Spleen (tissue), 13 donors: ENCODE measurements around the gene GYPE. TPM values are rescaled to one million over a fixed set of nuclear protein-coding genes. Genes with fewer than 3 reads are reported as not detected.
"Not testable (repeated sequence)": the region's sequence is repeated elsewhere in the genome, so short reads cannot be mapped to it uniquely, and the experiment has no call there.

Source experiments
- DNase-seq: peaks from one replicate; pipeline ENCODE4 v3.0.0-alpha.2; 2020
- H3K27ac ChIP-seq, 8 donors: fragments of 200-600 bp; sonication (generic) in 7 of 8; 1 replicate in 4 of 8; 2 replicates in 4 of 8; pipeline versions ENCODE4 v1.5.0 to v1.8.0; 2016 to 2021; ENCODE audit warnings: inconsistent platforms in 4 of 8, mild to moderate bottlenecking in 4 of 8, moderate library complexity in 1 of 8
- H3K27me3 ChIP-seq, 7 donors: fragments of 200-600 bp; sonication (generic) in 6 of 7; replicated peaks in 1 of 7; 1 replicate in 4 of 7; 2 replicates in 3 of 7; pipeline versions ENCODE4 v1.5.0 to v1.8.0; 2016 to 2021; ENCODE audit warnings: inconsistent platforms in 3 of 7, mild to moderate bottlenecking in 1 of 7
- H3K36me3 ChIP-seq, 6 donors: fragments of 200-600 bp; sonication (generic) in 5 of 6; 1 replicate in 4 of 6; 2 replicates in 2 of 6; pipeline versions ENCODE4 v1.5.0 to v1.8.0; 2016 to 2021; ENCODE audit warnings: inconsistent platforms in 2 of 6
- H3K4me1 ChIP-seq, 6 donors: fragments of 200-600 bp; sonication (generic) in 5 of 6; 1 replicate in 3 of 6; 2 replicates in 3 of 6; pipeline versions ENCODE4 v1.5.0 to v1.8.0; 2016 to 2021; ENCODE audit warnings: inconsistent platforms in 3 of 6
- H3K4me3 ChIP-seq, 8 donors: fragments of 200-600 bp; sonication (generic) in 7 of 8; 1 replicate in 4 of 8; 2 replicates in 4 of 8; pipeline versions ENCODE4 v1.5.0 to v1.8.0; 2016 to 2021; ENCODE audit warnings: inconsistent platforms in 4 of 8, mild to moderate bottlenecking in 4 of 8, moderate library complexity in 2 of 8
- H3K9me3 ChIP-seq, 8 donors: fragments of 200-600 bp; sonication (generic) in 7 of 8; 1 replicate in 4 of 8; 2 replicates in 4 of 8; pipeline versions ENCODE4 v1.5.0 to v1.8.0; 2016 to 2021; ENCODE audit warnings: inconsistent platforms in 4 of 8
- POLR2A ChIP-seq, 3 donors: fragments of 450-650 bp; IDR thresholded peaks; one replicate each; pipeline ENCODE4 v1.5.1; 2017; ENCODE audit warnings: antibody characterized with exemption in 3 of 3, mild to moderate bottlenecking in 1 of 3
- POLR2AphosphoS5 ChIP-seq, 3 donors: sonication (generic); formaldehyde crosslinking; IDR thresholded peaks; one replicate each; pipeline ENCODE4 v1.5.1; 2017; ENCODE audit warnings: antibody characterized with exemption in 3 of 3
- WGBS, 5 donors: extraction: QIAGEN DNeasy Blood & Tissue Kit in 3 of 5; methylation state at CpG; one replicate each; pipeline versions ENCODE4 v1.1.5 to v1.1.7; 2013 to 2018; 5-methylcytosine and 5-hydroxymethylcytosine counted together
- intact Hi-C: fragments of 100-400 bp; cut with DNase I; formaldehyde crosslinking; loops from one replicate; pipeline ENCODE4 v1.15.0; 2023; ENCODE audit warnings: low total_unique reads
- long read RNA-seq, 2 donors: transcript quantifications; one replicate each; lab custom pipeline, GENCODE V29; 2026
- polyA plus RNA-seq, 3 donors: library from polyadenylated mRNA; stranded (reverse); fragments of 200-250 nt; gene quantifications; one replicate each; pipeline ENCODE4 v1.2.1, GENCODE V29; 2013
- total RNA-seq, 7 donors: library from RNA; depleted of rRNA in 3 of 7; stranded (reverse); fragments of >200 nt in 3 of 7; fragmentation: NEBNext Ultra II Directional in 4 of 7; extraction: Animal tissue kit (Norgen Biotek cat#: 25700) in 4 of 7; gene quantifications; one replicate each; pipeline versions ENCODE4 v1.1.0 to v1.2.1, GENCODE V29; 2016 to 2021
- TF ChIP-seq, protein P1 (sequence below), 11 experiments: fragments of 200-600 bp in 7 of 11; fragments of 450-650 bp in 4 of 11; sonication (generic) in 4 of 11; IDR thresholded peaks in 8 of 11; conservative IDR thresholded peaks in 3 of 11; 1 replicate in 7 of 11; 2 replicates in 4 of 11; pipeline versions ENCODE4 v1.4.0 to v1.8.0; 2016 to 2021; ENCODE audit warnings: antibody characterized with exemption in 11 of 11, inconsistent platforms in 4 of 11, mild to moderate bottlenecking in 1 of 11
- donor health status: healthy with polysubstance abuse.
- donor health status: DM: no; HTN: no; CAD: no; lungs with moderate emphysema.
- donor health status: DM: no; HTN: no; CAD: no.
- donor health status: Bipolar disorder and iron deficiency.
- donor health status: healthy.
- donor health status: DM: no; HTN: no; CAD: no.
- donor health status: DM: yes; HTN: yes; CAD: no.

GYPE gene
- total RNA-seq, result 10 to 100 TPM in 1 of 7 donors, 1 to 10 TPM in 6; 3.5 to 10.3 (median 4.8) TPM
- 1 to 10 TPM; 5.3 to 9.5 (median 9.1) TPM for polyA plus RNA-seq
- long read RNA-seq, donor 1, transcript GYPE-201 (4 exons, 1,684 nt), result major isoform, 5 of 5 reads
- long read RNA-seq, donor 1, partial matches to known transcripts, result 0 of 5 reads
- long read RNA-seq, donor 1, other reads (novel, unspliced or antisense), result 0 of 5 reads
- long read RNA-seq, donor 2, transcript GYPE-201 (4 exons, 1,684 nt), result major isoform, 6 of 11 reads
- long read RNA-seq, donor 2, transcript GYPE-202 (4 exons, 499 nt), result minor isoform, 5 of 11 reads
- long read RNA-seq, donor 2, partial matches to known transcripts, result 0 of 11 reads
- long read RNA-seq, donor 2, other reads (novel, unspliced or antisense), result 0 of 11 reads

DNA sequence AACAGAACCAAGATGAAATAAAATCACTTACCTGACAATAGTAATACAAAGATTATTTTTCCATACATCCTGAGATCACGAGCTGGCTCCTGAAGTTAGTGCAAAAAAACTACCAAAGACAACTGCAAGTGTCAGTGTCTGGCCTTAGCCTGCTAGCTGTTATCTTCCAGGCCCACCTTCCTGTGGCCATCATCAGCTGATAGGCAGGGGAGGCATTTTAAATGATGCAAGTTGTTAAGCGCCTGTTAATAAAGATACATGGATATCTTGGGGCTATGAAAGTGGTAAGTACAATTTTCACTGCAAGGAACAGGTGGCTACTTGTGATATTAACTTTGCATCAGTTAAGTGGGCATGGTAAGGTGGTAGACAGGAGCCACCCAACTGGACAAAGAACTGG, at the start of gene GYPE:
Gene GYPE, minus strand, starts transcription at position 120 of the 400 bp plus-strand sequence. Its CDS starts 52 bp downstream, at position 68.
- H3K27me3 ChIP-seq, H3K4me1 ChIP-seq, H3K36me3 ChIP-seq, DNase-seq, intact Hi-C loops, H3K4me3 ChIP-seq, H3K27ac ChIP-seq, H3K9me3 ChIP-seq: not testable (repeated sequence)
- WGBS, 5 donors, result 78 to 100% (median 87%) methylated on average over 2 of the region's 2 CpGs

DNA sequence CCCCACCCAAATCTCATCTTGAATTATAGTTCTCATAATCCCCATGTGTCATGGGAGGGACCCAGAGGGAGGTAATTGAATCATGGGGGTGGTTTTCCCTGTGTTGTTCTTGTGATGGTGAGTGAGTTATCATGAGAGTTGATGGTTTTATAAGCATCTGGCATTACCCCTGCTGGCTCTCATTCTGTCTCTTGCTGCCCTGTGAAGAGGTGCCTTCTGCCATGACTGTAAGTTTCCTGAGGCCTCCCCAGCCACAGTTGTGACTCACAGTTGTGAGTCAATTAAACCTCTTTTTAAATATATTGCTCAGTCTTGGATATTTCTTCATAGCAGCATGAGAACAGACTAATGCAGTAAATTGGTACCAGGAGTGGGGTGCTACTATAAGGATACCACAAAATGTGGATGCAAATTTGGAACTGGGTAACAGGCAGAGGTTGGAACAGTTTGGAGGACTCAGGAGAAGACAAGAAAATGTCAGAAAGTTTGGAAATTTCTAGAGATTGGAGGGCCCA, 46.2 kb upstream of the GYPE start:
- intact Hi-C loops, DNase-seq: not testable (repeated sequence)

DNA sequence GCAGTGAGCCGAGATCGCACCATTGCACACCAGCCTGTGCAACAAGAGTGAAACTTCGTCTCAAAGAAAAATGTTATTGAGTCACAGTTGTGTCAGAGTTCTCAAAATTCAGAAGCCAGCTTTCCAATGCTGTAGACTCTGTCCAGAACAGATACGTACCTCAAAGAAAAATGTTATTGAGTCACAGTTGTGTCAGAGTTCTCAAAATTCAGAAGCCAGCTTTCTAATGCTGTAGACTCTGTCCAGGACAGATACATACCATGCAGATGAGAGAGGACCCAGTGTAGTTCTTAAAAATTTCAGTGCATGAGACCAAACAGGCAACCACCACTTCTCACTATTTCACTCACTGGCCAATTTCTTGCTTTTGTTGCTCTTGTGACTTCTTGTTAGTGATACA, 45.6 kb upstream of the GYPE start:
- DNase-seq, H3K27ac ChIP-seq, H3K4me1 ChIP-seq, H3K36me3 ChIP-seq, H3K4me3 ChIP-seq, H3K27me3 ChIP-seq, intact Hi-C loops: not testable (repeated sequence)
- 87 to 98% (median 91%) methylated on average over 4 of the region's 4 CpGs for WGBS, 5 donors
- H3K9me3 ChIP-seq, result peaks cover 0 to 23% (median 19%) of the 10 kb centered on the region in 8 donors

More for the DNA sequence above, 46.2 kb upstream of the GYPE start:
- H3K4me1 ChIP-seq, H3K36me3 ChIP-seq, H3K27me3 ChIP-seq, H3K27ac ChIP-seq, H3K4me3 ChIP-seq: not testable (repeated sequence)
- peaks cover 0 to 23% (median 19%) of the 10 kb centered on the region in 8 donors for H3K9me3 ChIP-seq

DNA sequence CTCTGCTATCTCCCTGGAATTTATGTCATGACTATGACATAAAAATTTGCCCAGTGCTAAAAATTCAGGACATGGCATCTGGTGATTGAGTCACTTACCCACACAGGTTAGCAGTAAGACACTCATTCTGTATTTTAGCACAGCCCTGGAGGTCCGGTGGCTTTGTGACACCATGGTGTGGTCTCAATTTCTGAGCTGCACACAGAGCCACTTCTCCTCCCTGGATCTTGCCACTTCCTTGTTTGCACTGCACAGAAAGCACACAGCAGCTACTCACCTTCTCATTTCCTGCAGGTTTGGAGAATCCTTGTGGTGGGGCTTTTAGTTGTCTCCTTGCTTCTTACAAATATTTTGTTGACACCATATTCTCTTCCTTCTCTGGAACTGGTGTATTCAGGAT, 44.8 kb upstream of the GYPE start:
- H3K4me1 ChIP-seq, intact Hi-C loops, H3K36me3 ChIP-seq, H3K27me3 ChIP-seq, DNase-seq, H3K27ac ChIP-seq, H3K4me3 ChIP-seq: not testable (repeated sequence)
- H3K9me3 ChIP-seq, result peaks cover 0 to 23% (median 19%) of the 10 kb centered on the region in 8 donors
- 0 to 43% (median 30%) methylated on average over 1 of the region's 1 CpG for WGBS, 5 donors

DNA sequence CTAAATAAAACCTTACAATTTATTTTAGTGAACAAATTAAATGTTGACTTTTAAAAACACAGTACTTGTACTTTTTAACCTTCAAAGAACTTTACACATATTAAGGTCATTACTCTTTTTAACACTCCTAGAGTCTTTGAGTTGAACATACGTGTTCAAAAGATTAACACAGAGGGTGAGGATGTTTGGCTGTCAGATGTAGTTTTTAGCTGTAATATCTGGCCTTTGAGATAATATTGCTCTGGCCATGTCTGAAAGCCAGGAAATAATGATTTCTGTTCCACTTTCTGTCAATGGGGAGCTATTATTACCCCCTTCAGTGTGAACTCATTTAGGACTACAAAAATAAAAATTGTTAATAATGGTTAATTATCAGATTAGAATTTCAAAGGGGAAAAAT, 42.1 kb upstream of the GYPE start:
- intact Hi-C loops, H3K4me1 ChIP-seq, H3K27ac ChIP-seq, H3K4me3 ChIP-seq, DNase-seq, H3K27me3 ChIP-seq, H3K36me3 ChIP-seq: not testable (repeated sequence)
- WGBS, 5 donors, result 54 to 73% (median 68%) methylated on average over 1 of the region's 1 CpG
- H3K9me3 ChIP-seq, result peaks cover 0 to 18% (median 15%) of the 10 kb centered on the region in 8 donors

DNA sequence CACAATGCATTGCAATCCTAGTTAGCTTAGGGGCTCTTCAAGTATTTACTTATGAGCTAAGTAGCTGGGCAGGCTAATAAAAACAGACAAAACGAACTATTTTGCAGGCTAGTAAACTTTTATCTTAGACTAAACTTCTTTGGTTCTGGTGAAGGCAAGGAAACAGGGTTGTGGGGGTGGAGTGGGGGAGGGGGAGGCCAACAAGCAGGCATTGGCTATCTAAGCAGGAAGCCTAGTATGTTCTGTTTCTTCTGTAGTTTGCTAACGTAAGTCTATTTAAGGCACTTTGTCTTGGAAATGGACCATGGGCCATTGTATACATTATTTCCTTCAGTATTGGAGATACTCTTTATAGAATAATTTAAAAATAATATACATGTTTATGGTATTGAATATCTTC, 35.3 kb upstream of the GYPE start:
- DNase-seq, intact Hi-C loops, H3K9me3 ChIP-seq, H3K36me3 ChIP-seq, H3K27ac ChIP-seq, H3K27me3 ChIP-seq, H3K4me1 ChIP-seq, H3K4me3 ChIP-seq: not testable (repeated sequence)
- 60 to 76% (median 63%) methylated on average over 2 of the region's 2 CpGs for WGBS, 5 donors

DNA sequence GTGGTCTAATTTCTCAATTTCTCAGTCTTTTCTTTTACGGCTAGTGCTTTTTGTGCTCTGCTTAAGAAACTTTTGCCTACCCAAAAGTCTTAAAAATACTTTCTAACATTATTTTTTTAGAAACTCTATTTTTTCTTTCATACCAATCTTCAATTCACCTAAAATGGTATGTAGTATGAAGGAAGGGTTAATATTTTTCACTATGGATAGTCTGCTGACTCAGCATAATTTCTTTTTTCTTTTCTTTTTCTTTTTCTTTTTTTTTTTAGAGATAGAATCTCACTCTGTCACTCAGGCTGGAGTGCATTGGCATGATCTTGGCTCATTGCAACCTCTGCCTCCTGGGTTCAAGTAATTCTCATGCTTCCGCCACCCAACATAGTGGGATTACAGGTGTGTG, 34.2 kb upstream of the GYPE start:
- no peaks in the 10 kb centered on the region for H3K36me3 ChIP-seq
- TF ChIP-seq, protein P1, sequence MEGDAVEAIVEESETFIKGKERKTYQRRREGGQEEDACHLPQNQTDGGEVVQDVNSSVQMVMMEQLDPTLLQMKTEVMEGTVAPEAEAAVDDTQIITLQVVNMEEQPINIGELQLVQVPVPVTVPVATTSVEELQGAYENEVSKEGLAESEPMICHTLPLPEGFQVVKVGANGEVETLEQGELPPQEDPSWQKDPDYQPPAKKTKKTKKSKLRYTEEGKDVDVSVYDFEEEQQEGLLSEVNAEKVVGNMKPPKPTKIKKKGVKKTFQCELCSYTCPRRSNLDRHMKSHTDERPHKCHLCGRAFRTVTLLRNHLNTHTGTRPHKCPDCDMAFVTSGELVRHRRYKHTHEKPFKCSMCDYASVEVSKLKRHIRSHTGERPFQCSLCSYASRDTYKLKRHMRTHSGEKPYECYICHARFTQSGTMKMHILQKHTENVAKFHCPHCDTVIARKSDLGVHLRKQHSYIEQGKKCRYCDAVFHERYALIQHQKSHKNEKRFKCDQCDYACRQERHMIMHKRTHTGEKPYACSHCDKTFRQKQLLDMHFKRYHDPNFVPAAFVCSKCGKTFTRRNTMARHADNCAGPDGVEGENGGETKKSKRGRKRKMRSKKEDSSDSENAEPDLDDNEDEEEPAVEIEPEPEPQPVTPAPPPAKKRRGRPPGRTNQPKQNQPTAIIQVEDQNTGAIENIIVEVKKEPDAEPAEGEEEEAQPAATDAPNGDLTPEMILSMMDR (IDR thresholded peaks at IDR 0.05 in 8 of 11, conservative IDR thresholded peaks at IDR 0.05 in 3 of 11), result no peak
- TF ChIP-seq POLR2AphosphoS5 (IDR thresholded peaks at IDR 0.05) (no peak), POLR2A (IDR thresholded peaks at IDR 0.05) (no peak)
- H3K4me1 ChIP-seq, result no peaks in the 10 kb centered on the region
- intact Hi-C loops, result no loop called here
- 96 to 100% (median 99%) methylated on average over 2 of the region's 2 CpGs for WGBS, 5 donors
- H3K4me3 ChIP-seq, result no peak overlapping the region
- H3K9me3 ChIP-seq, result no peaks in the 10 kb centered on the region
- H3K27me3 ChIP-seq, result no peaks in the 10 kb centered on the region
- no peak for DNase-seq
- no peak overlapping the region for H3K27ac ChIP-seq

DNA sequence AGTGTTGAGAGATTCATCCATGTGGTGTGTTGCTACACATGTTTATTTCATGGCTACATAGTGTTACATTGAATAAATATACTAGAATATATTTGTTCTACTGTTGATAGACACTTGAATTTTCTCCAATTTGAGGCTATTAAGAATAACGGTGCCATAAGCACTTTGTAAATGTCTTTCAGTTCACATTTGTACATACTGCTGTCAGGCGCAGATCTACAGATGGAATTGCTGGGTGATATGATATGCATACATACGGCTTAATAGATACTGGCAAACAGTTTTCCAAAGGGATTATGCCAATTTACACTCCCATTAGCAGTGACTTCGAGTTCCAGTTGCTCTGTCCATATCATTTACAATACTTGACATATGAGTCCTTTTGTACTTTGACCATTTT, 33.5 kb upstream of the GYPE start:
- H3K36me3 ChIP-seq, H3K9me3 ChIP-seq, H3K4me1 ChIP-seq, DNase-seq, H3K4me3 ChIP-seq, H3K27ac ChIP-seq, H3K27me3 ChIP-seq, intact Hi-C loops: not testable (repeated sequence)
- 76 to 89% (median 84%) methylated on average over 4 of the region's 4 CpGs for WGBS, 5 donors
